SU-DHL-6 (cell line): Measurements from ENCODE around the gene KDM6B.
"Not testable (repeated sequence)": the region's sequence is repeated elsewhere in the genome, so short reads cannot be mapped to it uniquely, and the experiment has no call there.

Experiments used
- H2AFZ ChIP-seq: fragments of 200-600 bp; sonication (generic); 2 replicates; pipeline ENCODE4 v1.6.1; 2014; ENCODE audit warnings: low read depth, mild to moderate bottlenecking, moderate library complexity, mixed read lengths, antibody characterized with exemption, low read length; ENCODE audit not compliant: severe bottlenecking
- H3F3A ChIP-seq: fragments of 200-600 bp; shearing (Covaris generic); 2 replicates; pipeline ENCODE4 v1.6.0; 2016; ENCODE audit warnings: antibody characterized with exemption, mild to moderate bottlenecking; ENCODE audit not compliant: insufficient read depth
- H3K27ac ChIP-seq: fragments of 200-600 bp; sonication (generic); 2 replicates; pipeline ENCODE4 v1.5.1; 2016; ENCODE audit warnings: low read depth, mild to moderate bottlenecking, low read length, moderate library complexity, mixed read lengths
- H3K27me3 ChIP-seq: fragments of 200-600 bp; sonication (generic), shearing (Covaris generic); 2 replicates; pipeline ENCODE4 v1.6.0; 2014; ENCODE audit warnings: mild to moderate bottlenecking, low read length
- H3K36me3 ChIP-seq: fragments of 200-600 bp; sonication (generic); 2 replicates; pipeline ENCODE4 v1.6.1; 2014; ENCODE audit warnings: mild to moderate bottlenecking, low read length, mixed read lengths
- H3K4me2 ChIP-seq: fragments of 300-600, 200-600 bp; shearing (Covaris generic), sonication (generic); 2 replicates; pipeline ENCODE4 v1.6.0; 2014; ENCODE audit warnings: low read length, low read depth, mild to moderate bottlenecking; ENCODE audit not compliant: poor library complexity, severe bottlenecking
- H3K4me3 ChIP-seq: fragments of 200-600 bp; sonication (generic); 2 replicates; pipeline ENCODE4 v1.5.1; 2014; ENCODE audit warnings: antibody characterized with exemption, low read length, mild to moderate bottlenecking, mixed read lengths; ENCODE audit not compliant: insufficient read depth, poor library complexity, severe bottlenecking
- H3K79me2 ChIP-seq: fragments of 200-600 bp; sonication (generic); 2 replicates; pipeline ENCODE4 v1.6.1; 2014; ENCODE audit warnings: mild to moderate bottlenecking, low read length, moderate library complexity; ENCODE audit not compliant: insufficient read depth
- H3K9ac ChIP-seq: fragments of 200-600 bp; sonication (generic); 2 replicates; pipeline ENCODE4 v1.7.0; 2014; ENCODE audit warnings: mild to moderate bottlenecking, low read length
- H3K9me2 ChIP-seq: fragments of 200-600 bp; sonication (generic); replicated peaks from 2 replicates; pipeline ENCODE4 v1.6.1; 2014; ENCODE audit warnings: low read length; ENCODE audit not compliant: insufficient read depth
- H3K9me3 ChIP-seq: fragments of 200-600 bp; sonication (generic); 2 replicates; pipeline ENCODE4 v1.6.1; 2014; ENCODE audit warnings: low read length, mixed read lengths; ENCODE audit not compliant: insufficient read depth
- H4K20me1 ChIP-seq: fragments of 200-600 bp; sonication (generic); 2 replicates; pipeline ENCODE4 v1.6.1; 2014; ENCODE audit warnings: low read depth, mild to moderate bottlenecking, antibody characterized with exemption, low read length, moderate library complexity, mixed read lengths
- EZH2phosphoT487 ChIP-seq: fragments of 200-600 bp; sonication (generic), shearing (Covaris generic); conservative IDR thresholded peaks from 2 replicates; pipeline ENCODE4 v1.6.1; 2018; ENCODE audit warnings: mild to moderate bottlenecking, antibody characterized with exemption, low read length, moderate library complexity, mixed read lengths
- TF ChIP-seq, protein P1 (sequence below): fragments of 200-600 bp; sonication (generic); IDR thresholded peaks from one replicate; pipeline ENCODE4 v1.5.1; 2017; ENCODE audit warnings: antibody characterized with exemption, mild to moderate bottlenecking, low read length, moderate library complexity; ENCODE audit not compliant: insufficient read depth, poor library complexity, severe bottlenecking

The KDM6B gene

DNA sequence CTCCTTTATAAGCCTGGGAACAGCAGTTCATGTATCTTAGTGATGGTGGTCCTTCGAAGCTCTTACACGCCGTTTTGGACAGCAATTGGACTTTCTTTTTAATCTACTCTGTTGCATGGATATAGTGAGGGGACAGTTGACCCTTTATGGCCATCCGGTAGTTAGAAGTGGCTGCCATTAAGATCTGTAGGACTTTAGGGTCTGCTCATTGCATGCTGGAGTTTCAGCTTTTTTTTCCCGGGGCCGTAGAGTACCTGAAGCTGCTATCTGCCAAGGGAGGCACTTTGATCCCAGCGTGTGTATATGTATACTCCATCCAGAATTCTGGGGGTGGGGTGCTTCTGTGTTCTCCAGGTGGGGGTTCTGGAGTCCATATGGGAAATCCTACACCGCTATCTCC is 25.0 kb downstream of the KDM6B start:
- Histone ChIP-seq H3K4me2 (peak overlapping the region; percentile 87), H3K36me3 (no peaks in the 10 kb centered on the region), H3K9me3 (no peaks in the 10 kb centered on the region), H3K27ac (no peak overlapping the region), H3K4me3 (peak overlapping the region; percentile 71), H3K79me2 (peaks cover 27% of the 10 kb centered on the region), H4K20me1 (no peaks in the 10 kb centered on the region), H3K9me2 (no peaks in the 10 kb centered on the region), H3K27me3 (no peaks in the 10 kb centered on the region), H2AFZ (no peak overlapping the region), H3K9ac (peak overlapping the region; percentile 86), H3F3A (no peaks in the 10 kb centered on the region; the same call in 1 of the 2 replicates)
- TF ChIP-seq EZH2phosphoT487, result no peak
- TF ChIP-seq, protein P1, sequence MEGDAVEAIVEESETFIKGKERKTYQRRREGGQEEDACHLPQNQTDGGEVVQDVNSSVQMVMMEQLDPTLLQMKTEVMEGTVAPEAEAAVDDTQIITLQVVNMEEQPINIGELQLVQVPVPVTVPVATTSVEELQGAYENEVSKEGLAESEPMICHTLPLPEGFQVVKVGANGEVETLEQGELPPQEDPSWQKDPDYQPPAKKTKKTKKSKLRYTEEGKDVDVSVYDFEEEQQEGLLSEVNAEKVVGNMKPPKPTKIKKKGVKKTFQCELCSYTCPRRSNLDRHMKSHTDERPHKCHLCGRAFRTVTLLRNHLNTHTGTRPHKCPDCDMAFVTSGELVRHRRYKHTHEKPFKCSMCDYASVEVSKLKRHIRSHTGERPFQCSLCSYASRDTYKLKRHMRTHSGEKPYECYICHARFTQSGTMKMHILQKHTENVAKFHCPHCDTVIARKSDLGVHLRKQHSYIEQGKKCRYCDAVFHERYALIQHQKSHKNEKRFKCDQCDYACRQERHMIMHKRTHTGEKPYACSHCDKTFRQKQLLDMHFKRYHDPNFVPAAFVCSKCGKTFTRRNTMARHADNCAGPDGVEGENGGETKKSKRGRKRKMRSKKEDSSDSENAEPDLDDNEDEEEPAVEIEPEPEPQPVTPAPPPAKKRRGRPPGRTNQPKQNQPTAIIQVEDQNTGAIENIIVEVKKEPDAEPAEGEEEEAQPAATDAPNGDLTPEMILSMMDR, result no peak

DNA sequence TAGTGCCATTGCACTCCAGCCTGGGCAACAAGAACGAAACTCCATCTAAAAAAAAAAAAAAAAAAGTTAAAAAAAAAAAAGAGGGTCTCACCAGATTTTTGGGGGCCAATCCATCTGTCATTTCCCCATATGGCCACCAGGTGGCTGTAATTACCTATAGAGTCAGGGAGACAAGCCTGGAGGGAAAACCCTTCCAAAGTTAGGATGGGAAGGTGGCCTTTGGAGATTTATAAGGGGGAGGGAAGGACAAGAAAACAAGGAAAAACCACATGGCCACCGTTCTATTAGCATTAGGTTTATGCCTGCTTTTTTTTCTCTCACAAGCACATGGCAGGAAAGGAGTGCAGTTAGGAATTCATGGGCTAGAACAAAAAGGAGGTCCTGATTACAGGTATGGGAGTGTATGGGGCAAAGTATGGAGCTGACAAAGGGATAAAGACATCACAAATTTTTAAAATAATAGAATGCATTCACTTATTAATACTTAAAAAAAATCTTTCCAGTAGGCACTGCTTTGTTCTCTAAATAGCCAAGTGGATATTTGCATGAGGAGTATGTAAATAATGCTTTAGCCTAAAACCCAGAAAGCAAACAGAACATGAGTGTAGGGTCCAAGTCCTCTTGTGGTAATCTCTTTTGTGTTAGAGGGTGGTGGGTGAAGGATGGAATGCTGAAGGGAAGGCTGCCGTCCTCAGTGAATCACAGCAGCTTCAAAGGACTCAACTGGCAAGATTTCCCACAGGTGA is 28.8 kb downstream of the KDM6B start:
- Histone ChIP-seq H3K9ac (no peak overlapping the region), H4K20me1 (no peaks in the 10 kb centered on the region), H3K27ac (no peak overlapping the region), H2AFZ (no peak overlapping the region), H3K4me2 (no peak overlapping the region), H3F3A (peaks cover 2% of the 10 kb centered on the region; the same call in 1 of the 2 replicates), H3K27me3 (no peaks in the 10 kb centered on the region), H3K79me2 (0 out of 2 replicates have a peak, but pooled peaks cover 19% of the 10 kb centered on the region), H3K9me3 (no peaks in the 10 kb centered on the region), H3K9me2 (no peaks in the 10 kb centered on the region), H3K4me3 (no peak overlapping the region), H3K36me3 (no peaks in the 10 kb centered on the region)
- no peak for TF ChIP-seq EZH2phosphoT487
- TF ChIP-seq, protein P1, result peak; percentile 57

DNA sequence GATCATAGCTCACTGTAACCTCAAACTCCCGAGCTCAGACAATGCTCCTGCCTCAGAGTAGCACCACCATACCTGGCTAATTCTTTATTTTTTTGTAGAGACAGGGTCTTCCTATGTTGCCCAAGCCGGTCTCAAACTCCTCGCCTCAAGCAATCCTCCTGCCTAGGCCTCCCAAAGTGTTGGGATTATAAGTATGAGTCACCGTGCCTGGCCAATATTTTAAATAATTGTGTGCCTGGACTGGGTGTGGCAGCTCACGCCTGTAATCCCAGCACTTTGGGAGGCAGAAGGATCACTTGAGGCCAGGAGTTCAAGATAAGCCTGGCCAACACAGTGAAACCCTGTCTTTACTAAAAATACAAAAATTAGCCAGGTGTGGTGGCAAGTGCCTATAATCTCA is 30.4 kb downstream of the KDM6B start:
- not testable (repeated sequence) for H3K4me2 ChIP-seq, H3K9me2 ChIP-seq, H3K4me3 ChIP-seq, H3K27ac ChIP-seq, H3K36me3 ChIP-seq, H3F3A ChIP-seq, H3K27me3 ChIP-seq, H4K20me1 ChIP-seq, H3K9ac ChIP-seq, H2AFZ ChIP-seq, H3K9me3 ChIP-seq
- 0 out of 2 replicates have a peak, but pooled peaks cover 10% of the 10 kb centered on the region for H3K79me2 ChIP-seq

DNA sequence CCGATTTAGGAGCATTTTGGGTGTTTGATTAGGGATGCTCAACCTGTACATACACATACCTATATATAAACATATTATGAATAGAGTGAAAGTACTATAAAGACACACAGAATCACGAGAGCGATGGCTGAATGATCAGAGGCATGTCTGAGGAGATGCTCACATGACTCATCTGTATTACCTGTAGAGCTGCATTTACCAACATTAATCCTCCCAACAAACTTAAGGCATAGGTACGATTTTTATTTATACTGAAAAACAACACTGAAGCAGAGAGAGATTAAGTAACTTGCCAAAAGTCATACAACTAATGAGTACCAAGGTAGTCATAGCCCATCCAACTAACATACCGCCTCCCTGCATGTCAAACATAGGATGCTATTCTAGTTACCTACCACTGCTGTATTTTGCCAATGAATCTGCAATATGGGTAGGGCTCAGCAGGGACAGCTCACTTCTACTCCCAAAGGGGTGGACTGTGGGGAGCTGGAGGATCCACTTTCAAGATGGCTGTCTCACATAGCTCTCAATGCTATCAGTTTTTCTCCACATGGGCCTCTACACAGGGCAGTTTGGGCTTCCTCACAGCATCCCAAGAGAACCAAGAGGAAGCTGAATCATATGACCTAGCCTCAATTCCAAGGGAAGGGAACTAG is 31.1 kb downstream of the KDM6B start:
- Histone ChIP-seq H3K27me3 (no peaks in the 10 kb centered on the region), H2AFZ (no peak overlapping the region), H3K4me3 (no peak overlapping the region), H3K36me3 (no peaks in the 10 kb centered on the region), H3K9ac (no peak overlapping the region), H3K4me2 (no peak overlapping the region), H3K9me2 (no peaks in the 10 kb centered on the region), H3F3A (peaks cover 2% of the 10 kb centered on the region; the same call in 1 of the 2 replicates), H3K27ac (no peak overlapping the region), H3K9me3 (no peaks in the 10 kb centered on the region), H3K79me2 (0 out of 2 replicates have a peak, but pooled peaks cover 8% of the 10 kb centered on the region), H4K20me1 (no peaks in the 10 kb centered on the region)
- TF ChIP-seq, protein P1, result no peak
- no peak for TF ChIP-seq EZH2phosphoT487
